Inferior parietal cortex (tissue), 1 donor: ENCODE data around the gene SASS6.

Experiments used
- DNase-seq: peaks from one replicate; pipeline ENCODE4 v3.0.0-alpha.2; 2016; ENCODE audit errors: extremely low spot score

The SASS6 gene

GRCh38 chr1:100045206-100045605 is 87.5 kb downstream of the SASS6 start:
- DNase-seq: no peak

- DNase-seq: no peak
Observed at GRCh38 chr1:100039591-100039990, 93.1 kb downstream of the SASS6 start.

GRCh38 chr1:100038660-100039287 is 94.0 kb downstream of the SASS6 start:
- peak; percentile 62 for DNase-seq

- DNase-seq: peak; percentile 82
Observed at GRCh38 chr1:100037927-100038659, 94.6 kb downstream of the SASS6 start.

- DNase-seq: no peak
Observed at GRCh38 chr1:100037656-100037926, 95.1 kb downstream of the SASS6 start.

GRCh38 chr1:100036718-100037655 is 95.7 kb downstream of the SASS6 start:
- DNase-seq: peak; percentile 25

- peak; percentile 60 for DNase-seq
Observed at GRCh38 chr1:100035214-100035613, 97.5 kb downstream of the SASS6 start.

- DNase-seq: peak; percentile 21
Observed at GRCh38 chr1:100034470-100034869, 98.3 kb downstream of the SASS6 start.
